Activated CD8-positive, alpha-beta memory T cell treated with anti-CD3 and anti-CD28 coated beads, Interleukin-2, amount 50 U/mL, for 1 hour (primary cell): ENCODE data around the gene RPS21.

Experiments used
- DNase-seq: peaks from one replicate; pipeline ENCODE4 v3.0.0-alpha.2; 2020; ENCODE audit errors: extremely low read depth

RPS21 gene

GRCh38 chr20:62410746-62411478 lies 24.0 kb downstream of the RPS21 start:
- no peak for DNase-seq

DNA sequence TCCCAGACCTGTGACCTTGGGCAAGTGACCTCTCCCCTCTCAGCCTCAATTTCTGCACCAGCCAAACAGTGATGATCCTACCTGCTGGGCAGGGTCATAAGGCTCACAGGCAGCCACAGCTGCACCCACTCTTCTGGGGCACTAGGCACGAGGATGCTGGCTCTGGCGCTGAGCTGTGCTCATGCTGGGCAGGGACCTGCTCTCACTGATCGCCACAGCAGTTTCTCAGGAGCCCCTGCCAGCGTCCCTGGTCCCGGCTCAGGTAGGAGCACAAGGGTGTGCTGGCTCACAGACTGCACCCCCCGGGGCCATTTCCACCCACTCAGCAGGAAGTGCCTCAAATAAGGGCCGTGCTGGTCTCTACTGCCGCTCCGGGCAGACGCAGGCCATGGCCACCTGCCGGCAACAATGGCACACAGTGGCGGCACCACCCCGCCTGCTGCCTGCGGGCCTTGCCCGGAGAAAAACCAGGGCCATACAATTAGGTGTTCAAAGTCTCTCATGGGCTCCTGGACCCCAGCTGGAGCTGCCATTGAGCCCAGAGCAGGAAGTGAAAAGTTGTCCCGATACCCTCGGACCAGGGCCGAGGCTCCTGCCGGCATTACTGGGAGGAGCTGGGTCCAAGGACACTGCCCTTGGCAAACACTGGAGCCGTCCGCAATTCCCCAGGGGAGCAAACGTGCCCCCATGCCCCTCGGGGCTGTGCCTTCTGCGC lies 24.7 kb downstream of the RPS21 start:
- DNase-seq = no peak

- DNase-seq = no peak
Measured at GRCh38 chr20:62412194-62413024, 25.5 kb downstream of the RPS21 start.

DNA sequence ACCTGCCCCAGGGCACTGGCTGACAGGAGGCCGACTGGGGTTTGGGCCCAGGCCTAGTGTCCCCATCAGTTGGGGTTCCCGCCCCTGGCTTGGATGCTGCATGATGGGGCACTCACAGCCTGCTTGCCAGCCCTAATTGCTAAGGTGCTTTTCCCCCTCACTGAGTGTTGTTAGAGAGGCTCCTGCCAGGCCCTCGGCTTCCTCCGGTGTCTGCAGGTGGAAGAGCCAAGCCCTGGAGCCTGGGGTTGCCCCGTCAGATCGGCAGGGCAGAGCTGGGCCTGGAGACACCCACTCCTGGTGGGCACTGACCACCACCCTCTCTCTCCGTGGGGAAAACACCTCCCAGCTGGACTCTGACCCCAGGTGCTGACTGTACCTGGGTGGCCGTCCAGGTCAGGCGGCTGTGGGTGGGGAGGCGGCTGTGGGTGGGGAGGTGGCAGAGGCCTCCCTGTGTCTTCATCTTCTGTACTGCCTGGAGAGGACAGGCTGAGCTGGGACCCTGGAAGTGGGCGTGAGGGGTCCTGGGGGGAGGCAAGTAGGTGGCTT lies 26.2 kb downstream of the RPS21 start:
- no peak for DNase-seq

GRCh38 chr20:62413896-62414481 lies 27.1 kb downstream of the RPS21 start:
- no peak for DNase-seq

DNA sequence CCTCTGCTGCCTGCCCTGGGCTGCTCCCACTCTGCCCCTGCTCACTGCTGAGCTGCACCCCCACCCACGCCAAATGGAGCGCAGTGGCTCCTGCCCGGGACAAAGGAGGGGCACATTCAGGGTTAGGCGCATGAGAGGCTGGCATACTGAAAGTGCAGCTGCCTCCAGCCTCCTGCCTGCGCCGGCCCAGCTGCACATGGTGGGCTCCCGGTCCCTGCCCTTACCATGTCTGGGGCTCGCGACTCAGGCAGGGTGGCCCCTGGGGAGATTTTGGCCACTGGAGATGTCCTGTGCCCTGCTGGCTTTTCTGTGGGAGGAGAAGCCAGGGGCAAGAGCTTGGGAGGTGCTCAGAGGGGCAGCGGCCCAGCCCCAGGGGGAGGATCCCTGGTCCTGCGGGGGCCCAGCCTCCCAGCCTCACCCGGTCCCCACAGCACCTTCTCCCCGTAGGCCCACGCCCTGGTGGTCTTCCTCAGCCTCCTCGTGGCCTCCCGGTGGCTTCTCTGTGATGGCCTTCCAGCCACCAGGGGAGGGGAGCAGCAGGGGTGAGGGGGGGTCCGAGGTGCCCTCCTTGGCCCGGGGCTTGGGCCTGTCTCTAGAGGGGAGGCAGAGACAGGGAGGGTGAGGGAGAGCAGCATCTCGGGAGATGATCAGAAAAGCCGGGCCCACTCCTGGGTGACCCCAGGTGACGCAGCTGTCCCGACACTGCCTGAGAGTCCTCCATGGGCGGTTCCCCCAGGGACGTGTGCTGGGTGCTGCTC lies 28.6 kb downstream of the RPS21 start:
- no peak for DNase-seq

- DNase-seq = no peak
Measured at GRCh38 chr20:62416651-62417637, 30.0 kb downstream of the RPS21 start.

DNA sequence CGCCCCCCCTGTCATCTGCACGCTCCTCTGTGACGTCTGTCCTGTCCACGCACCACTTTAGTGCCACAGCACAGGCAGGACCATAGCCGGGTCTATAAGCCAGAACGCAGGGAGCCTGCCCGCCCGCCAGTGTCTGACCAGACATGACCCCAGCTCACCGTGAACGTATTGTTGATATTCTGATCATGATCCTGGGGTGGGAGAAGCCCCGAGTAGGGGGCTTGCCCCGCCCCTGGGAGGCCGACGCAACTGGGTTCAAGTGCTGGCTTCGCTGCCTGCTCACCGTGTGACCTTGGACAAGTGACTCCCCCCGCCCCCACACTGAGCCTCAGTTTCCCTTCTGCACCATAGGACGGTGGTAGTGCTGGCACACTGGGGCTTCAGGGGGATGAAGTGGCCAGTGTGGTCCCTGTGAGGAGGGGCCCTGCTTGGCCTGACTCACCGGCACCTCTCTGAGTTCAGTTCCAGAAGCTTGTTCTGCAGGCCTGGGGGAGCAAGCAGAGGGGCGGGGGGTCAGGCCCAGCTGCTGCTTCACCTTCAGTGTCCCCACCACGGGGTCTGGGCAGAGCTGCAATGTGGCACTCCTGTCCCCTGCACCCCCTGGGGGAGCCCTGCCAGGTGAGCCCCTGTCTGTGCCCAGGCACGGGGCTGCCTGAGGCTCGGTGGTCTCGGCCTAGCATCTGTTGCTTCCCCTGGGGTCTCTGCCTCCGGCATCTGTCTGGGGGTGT lies 31.2 kb downstream of the RPS21 start:
- DNase-seq = no peak

- DNase-seq = no peak
Measured at GRCh38 chr20:62418709-62419487, 32.0 kb downstream of the RPS21 start.

DNA sequence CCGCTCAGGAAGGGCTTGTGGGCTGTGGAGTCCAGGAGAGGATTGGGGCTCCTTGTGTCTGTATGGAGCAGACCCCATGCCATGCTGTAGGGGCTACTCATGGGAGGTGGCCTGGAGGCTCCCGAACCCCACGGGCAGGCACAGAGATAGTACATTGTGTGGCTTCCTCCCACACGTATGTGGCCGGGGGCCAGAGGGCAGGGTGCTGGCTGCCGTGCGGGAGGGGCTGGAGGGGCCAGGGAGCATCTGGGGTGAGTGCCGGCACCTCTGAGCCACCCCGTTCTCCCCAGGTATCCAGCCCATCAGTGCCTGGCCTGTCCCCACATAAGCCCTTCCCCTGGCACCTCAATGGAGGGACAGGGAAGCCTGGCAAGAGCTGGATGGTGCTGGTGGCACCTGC lies 32.9 kb downstream of the RPS21 start:
- no peak for DNase-seq

DNA sequence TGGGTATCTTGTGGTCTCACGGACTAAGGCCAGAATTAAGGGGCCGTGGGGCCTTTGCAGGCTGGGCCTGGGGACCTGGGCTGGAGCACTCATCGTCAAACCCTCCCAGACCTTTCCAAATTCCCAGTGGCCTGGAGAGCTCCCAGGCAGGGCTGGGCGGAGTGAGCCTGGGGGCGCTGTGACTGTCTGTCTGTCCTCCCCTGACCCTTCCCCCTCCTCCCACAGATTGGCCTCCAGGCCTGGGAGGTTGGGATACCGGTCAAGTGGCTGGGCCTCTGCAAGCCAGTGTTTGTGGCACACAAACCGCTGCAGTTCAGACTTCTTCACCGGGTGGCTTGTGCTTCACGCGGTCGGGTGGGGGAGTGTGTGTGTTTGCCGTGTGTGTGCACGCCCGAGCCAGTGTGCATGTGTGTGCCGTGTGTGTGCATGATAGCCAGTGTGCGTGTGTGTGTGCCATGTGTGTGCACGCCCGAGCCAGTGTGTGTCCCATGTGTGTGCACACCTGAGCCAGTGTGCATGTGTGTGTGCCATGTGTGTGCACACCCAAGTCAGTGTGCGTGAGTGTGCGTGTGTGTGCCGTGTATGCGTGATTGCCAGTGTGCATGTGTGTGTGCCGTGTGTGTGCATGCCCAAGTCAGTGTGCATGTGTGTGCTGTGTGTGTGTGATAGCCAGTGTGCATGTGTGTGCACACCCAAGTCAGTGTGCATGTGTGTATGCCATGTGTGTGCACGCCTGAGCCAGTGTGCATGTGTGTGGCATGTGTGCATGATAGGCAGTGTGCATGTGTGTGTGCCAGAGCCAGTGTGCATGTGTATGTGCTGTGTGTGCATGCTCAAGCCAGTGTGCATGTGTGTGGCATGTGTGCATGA lies 34.2 kb downstream of the RPS21 start:
- no peak for DNase-seq

DNA sequence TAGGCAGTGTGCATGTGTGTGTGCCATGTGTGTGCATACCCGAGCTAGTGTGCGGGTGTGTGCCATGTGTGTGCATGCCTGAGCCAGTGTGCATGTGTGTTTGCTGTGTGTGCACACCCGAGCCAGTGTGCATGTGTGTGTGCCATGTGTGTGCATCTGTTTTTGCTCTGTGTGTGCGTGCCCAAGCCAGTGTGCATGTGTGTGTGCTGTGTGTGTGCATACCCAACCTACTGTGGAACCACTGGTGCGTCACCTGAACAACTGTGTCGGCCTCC lies 34.8 kb downstream of the RPS21 start:
- DNase-seq = no peak

GRCh38 chr20:62422636-62423325 lies 35.9 kb downstream of the RPS21 start:
- no peak for DNase-seq

- DNase-seq = no peak
Measured at GRCh38 chr20:62423326-62423706, 36.4 kb downstream of the RPS21 start.

DNA sequence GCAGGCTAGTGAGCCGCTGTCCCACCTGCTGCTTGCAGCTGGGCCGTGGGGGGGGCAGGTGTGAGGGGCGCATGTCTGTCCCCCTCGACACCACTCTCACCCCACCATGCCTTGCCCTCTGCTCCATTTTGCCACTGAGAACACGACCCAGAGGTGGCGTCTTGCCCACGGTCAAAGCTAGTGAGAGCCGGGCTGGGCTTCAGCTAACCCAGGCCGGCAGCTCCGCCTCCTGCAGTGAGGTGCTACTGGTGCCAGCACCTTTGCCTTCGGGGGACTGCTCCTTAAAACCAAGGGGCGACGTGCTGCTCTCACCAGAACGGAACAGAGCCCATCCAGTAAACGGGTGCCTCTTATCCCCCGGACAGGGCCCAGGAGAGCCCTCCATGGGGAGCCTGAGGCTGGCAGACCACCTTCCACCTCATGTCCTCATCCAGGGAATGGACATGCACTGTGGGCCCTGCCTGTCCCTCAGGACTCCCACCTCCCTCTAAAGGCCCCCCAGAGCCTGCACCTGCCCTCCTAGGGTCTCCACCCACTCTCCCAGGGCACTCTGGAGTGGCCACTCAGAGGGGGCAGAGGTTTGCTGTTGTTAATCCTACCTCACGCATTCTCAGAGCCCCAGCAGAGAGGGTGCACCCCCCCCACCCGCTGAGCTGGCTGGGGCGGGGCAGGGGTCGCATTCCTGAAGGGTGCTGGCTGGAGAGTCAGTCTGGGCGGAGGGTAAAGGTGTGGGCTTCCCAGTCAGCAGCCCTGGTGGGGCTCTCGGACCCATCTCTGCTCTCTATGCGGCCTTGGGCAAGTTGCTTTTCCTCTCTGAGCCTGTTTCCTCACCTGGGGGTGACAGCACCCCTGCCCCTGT lies 37.6 kb downstream of the RPS21 start:
- DNase-seq = no peak
